ENCODE data around the gene CATSPERB. TPM values are rescaled to one million over a fixed set of nuclear protein-coding genes. Genes with fewer than 3 reads are reported as not detected.
"Not testable (repeated sequence)": the region's sequence is repeated elsewhere in the genome, so short reads cannot be mapped to it uniquely, and the experiment has no call there.

The CATSPERB gene
- polyA plus RNA-seq, 5 donors, result 0.64 to 2.0 (median 1.3) TPM

DNA sequence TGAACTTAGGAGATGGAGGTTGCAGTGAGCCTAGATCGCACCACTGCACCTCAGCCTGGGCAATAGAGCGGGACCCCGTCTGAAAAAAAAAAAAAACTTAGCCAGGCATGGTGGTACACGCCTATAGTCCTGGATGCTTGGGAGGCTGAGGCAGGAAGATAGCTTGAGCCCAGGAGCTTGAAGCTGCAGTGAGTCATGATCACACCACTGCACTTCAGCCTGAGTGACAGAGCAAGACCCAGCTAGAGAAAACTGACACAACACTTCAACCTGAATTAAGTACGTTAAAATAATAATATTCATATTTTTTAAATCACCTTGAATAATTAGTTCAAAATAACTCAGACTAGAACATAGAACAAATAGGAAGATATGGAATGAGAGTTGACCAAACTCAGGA, 5.7 kb upstream of the CATSPERB start:
- DNase-seq, result no peak

DNA sequence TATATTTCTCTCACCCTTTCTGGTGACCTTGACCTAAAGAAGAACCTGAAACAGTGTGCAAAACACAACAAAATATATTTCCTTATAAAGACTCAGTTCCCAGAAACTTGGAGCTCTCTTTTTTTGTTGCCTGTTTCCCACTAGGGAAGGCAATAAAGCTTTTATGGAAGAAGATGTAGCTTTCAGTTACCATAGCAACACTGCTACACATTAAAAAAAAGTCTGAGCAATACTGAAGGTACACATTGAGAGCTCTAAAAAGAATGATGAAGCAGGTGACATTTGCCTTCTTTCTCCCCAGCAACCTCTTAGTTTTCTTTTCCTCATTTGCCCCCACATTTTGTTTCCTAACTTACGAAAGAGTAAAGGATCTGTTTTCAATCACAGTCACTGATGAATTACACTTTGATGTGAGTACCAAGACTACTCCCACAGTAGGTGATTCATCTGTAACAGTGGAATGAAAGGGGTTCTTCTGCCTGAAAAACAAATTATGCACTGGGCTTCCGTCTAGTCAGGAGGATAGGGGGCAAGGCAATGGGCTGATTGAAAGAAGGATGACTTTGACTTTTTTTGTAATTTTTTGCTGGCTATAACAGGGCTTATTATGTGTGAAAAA, 1.1 kb upstream of the CATSPERB start:
- DNase-seq, result no peak

DNA sequence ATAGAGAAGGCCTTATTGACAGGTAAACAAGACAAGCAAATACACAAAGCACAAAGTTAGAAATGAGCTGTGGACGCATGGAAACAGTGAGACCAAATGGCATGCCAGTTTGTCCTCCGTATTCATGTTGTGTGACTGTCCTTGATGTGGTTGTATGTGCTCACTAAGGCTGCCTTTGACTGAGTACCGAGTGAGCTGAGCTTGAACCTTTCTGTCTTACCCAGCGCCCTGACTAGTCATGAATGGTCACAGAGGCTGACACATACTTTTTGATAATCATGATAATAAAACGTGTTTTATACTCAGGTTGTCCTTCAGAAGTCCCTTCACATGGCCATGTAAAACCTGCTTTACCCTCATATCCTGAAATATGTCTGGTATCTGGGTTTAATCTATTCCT, 553 bp upstream of the CATSPERB start:
- DNase-seq, result no peak

DNA sequence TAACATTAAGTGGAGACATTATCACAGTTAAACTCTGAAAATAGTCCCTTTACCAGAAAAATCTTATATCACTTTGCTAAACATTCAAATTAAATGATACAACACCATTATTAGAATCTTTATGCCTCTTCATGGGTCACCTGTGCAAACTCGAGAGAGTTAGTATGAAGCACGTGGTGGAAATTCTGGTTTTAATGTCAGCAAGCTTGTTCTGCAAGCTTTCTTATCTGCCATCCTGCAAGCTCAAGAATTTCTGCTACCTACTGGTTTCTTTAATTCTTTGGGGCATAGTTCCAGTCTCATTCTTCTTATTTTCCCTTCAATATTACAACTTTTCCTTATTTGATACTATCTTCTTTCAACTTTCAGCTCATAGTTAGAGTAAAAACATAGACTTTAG, 868 bp downstream of the CATSPERB start:
- no peak for DNase-seq

DNA sequence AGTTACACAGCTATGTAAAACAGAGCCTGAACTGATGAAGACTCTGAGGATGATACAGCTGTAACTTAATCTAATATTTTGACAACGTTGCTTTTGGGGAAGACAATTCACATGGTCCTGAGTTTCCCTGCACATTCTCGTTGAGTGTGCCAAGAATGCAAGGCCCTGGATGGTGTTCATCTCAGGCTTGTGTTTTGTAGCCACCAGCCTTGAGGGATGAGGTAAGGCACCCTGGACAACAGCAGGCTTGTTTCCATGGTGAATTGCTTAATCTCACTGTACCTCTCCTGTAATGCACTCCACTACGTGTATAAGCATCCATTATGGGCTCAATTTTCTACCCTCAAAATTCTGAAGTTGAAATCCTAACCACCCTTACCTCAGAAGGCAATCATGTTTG, 2.1 kb downstream of the CATSPERB start:
- no peak for DNase-seq

DNA sequence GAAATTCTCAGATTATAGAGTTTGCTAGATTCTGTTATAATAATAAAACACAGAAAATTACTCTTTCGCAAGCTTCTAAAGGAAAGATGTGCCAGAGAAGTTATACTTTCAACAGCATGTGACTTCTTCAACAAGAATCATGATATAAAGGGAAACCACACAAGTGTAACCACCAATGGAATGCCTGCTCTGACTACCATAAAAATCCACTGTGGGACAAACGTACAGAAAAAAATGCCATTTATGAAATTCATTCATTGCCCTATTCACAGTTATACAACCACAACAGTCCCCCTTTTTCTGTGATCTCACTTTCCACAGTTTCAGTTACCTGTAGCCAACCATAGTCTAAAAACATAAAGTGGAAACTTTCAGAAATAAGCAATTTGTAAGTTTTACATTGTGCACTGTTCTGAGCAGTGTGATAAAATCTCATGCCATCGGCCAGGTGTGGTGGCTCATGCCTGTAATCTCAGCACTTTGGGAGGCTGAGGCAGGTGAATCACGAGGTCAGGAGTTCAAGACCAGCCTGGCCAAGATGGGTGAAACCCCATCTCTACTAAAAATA, 3.2 kb downstream of the CATSPERB start:
- DNase-seq, result no peak

DNA sequence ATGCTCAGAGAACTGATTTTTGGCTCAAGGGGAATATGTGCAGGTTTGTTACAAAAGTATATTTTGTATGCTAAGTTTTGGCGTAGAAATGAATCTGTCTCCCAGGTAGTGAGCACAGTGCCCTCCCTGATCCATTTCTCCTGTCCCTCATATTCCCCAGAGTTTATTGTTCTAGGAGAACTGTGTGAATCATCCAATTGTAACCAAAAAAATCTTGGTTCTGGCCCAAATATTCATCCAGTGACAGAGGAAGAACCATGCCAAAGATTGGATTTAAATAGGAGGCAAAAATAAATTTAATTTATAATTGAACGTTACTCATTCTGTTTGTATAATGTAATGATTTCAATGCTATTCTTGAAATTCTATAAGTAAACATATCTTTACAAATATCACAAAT, 4.8 kb downstream of the CATSPERB start:
- no peak for DNase-seq

DNA sequence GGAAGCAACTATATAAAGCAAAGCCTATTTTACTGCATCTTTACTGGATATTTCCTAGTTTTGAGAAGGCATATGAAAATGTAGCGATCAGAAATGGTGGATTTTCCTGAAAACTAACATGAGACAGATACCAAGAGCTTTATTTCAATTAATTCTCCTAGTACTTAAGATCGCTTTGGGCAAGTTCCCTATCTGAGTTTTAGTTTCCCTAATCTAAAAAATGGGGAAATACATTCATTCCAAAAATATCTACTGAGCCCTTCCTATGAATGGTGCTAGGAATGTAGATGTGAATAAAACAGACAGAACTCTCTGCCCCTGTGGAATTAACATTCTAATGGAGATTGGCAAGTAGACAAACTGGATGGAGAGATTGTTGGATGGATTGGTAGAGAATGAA, 8.4 kb downstream of the CATSPERB start:
- no peak for DNase-seq

DNA sequence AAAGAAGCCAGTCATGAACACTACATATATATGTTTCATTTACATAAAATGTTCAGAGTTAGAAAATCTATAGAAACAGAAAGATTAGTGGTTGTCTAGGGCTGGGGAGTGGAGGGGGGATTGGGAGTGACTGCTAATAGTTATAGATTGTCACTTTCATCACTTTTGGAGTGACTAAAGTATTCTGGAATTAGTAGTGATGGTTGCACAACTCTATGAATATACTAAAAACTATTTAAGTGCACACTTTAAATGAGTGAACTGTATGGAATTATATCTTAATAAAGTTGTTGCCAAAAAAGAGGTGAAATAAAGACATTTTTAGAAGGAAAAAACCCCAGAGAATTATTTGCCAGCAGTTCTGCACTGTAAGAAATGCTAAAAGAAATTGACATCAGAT, 9.5 kb downstream of the CATSPERB start:
- no peak for DNase-seq

DNA sequence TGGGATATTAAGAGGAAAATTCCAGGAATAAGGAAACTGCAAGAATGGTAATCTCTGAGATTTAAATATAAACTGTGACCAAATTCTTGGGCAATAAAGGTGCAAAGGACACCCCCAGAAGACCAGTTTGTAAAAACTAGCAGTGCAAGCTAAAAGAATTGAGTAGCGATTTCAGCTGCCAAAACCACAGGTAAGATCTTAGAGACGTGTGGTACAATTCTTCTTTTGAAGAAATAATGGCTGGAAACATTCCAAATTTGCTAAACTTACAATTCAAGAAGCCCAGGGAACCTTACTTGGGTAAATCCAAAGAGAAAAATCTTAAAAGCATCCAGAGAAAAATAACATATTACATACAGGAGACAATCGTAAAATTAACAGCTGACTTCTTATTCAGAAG, 12.0 kb downstream of the CATSPERB start:
- DNase-seq, result no peak

DNA sequence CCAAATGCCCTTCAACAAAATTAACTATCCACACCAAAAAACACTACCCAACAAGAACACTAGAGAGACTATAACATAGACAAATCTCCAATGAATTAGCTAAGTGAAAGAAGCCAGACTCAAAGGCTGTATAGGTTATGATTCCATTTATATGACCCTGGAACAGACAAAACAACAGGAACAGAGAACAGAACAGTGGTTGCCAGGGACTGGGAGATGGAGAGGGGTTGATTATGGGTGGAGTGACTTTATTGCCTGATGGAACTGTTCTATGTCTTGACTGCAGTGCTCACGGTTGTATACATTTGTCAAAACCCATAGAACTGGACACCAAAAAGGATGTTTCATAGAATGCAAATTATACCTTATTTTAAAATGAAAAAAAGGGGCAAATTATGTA, 14.9 kb downstream of the CATSPERB start:
- DNase-seq, result no peak

DNA sequence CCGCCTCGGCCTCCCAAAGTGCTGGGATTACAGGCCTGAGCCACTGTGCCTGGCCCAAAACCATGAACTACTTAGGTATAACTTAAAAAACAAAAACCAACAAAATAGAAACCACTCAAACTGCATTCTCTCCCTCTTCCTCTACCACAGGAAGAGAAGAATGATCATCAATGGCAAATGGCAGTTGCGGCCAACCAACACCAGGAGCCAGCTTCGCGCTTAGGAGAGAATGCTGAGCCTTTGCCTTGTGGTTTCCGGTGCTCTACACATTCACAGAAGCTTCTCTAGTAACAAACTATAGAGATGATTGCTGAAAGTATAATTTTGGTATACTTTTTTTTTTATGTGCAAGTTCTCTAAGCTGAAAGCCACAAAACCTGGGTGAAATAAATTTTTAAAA, 17.1 kb downstream of the CATSPERB start:
- DNase-seq, result no peak

DNA sequence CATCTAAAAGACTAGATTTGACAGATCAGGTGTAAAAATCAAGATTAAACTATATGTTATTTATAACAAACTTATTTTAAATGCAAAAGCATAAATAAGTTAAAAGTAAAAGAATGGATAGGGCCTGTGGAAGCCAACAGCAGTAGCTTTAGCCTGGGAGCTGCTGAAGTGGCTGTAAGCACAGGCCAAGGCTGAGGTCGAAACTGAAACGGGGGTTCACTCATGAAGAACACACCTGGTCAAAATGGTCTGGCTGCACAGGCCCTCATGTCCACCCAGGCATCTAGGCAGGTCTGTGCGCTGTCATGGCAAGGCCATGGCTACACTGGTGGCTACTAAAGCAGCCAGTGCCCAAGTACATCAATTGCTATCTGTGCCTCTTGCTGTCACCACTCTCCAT, 23.1 kb downstream of the CATSPERB start:
- no peak for DNase-seq

DNA sequence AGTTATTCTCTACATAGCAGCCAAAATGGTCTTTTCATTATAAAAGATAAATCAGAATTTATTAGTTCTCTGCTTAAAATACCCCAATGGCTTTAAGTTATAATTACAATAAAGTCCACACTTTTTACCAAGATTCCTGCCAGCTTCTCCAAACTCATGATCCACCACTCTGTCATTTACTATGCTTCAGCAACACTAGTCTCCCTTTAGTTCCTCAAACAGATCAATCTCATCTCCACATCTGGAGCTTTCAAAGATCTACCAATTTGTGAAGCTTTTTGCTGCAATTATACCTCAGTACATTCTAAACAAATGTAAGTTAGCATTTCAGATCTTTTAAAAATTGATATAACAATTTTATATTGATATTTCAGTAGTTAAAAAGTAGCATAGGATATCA, 24.9 kb downstream of the CATSPERB start:
- DNase-seq, result no peak

DNA sequence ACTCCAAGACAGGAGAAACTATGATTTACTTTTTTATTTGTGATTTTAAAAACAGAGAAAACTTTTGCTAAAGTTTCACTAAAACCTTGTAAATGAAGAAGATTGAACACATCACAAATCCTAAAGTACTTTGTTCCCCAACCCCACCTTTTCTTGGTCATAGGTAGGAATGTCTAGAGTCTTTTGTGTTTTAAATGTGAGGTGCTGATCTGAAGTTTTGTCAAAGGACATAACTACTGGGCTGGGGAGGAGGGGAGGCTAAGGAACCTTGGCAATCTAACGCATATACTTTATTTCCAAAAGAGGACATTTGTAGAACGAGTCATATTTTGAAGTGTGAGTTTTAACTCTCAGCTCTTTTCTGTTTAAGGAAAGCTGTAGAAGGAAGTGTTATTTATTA, 37.2 kb downstream of the CATSPERB start:
- no peak for DNase-seq

DNA sequence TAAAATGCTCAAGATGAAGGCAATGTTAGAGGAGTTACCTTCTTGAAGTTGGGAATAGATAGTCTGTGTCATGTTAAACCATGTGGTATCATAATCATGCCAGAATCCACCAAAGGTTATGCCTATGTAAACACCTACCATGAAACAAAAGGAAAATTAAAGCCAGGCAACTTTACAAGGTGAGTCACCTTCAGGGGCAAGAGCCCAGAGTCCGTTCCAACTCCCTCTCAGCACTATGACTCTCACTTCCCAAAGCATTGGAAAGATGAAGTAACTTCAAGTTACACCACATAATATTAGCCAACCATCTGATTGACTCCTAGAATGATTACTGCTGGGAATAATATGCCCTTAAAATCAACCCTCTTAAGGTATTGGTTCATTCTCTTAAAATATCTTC, 38.5 kb downstream of the CATSPERB start:
- no peak for DNase-seq

DNA sequence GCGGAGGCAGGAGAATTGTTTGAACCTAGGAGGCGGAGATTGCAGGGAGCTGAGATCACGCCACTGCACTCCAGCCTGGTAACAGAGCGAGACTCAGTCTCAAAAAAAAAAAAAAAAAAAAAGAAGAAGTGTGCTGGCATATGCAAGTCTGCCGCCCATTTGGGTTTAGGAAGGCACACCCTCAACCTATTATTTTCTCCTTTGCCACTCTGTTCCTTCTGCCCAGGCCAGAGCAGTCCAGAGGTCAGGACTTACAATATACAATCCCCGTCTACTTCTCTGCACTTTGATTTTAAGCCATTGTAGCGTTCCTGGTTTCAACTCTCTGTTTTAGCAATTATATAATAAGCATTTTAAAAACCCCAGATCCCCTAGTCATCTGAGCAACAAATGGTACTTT, 39.8 kb downstream of the CATSPERB start:
- no peak for DNase-seq

DNA sequence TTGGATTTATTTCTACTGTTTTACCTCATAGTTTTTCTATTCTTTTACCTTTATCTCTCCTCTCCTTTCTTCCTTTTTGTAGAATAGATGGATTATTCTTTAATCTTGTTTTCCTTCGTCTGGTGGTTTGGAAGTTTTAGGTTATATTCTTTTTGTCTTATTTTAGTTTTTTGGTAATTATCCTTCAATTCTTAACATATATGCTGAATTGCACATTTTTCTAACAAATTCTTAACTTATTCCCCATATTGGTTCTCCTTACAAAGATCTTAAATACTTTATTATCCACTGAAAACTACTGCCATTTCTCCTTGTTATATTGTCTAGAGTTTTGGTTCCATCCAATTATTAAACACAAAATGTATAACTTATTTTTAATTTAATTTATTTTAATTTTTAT, 42.3 kb downstream of the CATSPERB start:
- no peak for DNase-seq

DNA sequence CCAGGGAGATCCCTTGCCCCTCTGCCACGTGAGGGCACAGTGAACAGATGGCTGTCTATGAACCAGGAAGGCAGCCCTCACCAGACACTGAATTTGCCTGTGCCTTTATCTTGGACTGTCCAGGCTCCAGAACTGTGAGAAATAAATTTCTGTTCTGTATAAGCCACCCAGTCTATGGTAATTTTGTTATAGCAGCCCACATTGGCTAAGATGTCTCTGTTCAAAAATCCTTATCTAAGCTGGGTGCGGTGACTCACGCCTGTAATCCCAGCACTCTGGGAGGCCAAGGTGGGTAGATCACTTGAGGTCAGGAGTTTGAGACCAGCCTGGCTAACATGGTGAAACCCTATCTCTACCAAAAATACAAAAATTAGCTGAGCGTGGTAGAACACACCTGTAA, 44.5 kb downstream of the CATSPERB start:
- DNase-seq, result not testable (repeated sequence)

DNA sequence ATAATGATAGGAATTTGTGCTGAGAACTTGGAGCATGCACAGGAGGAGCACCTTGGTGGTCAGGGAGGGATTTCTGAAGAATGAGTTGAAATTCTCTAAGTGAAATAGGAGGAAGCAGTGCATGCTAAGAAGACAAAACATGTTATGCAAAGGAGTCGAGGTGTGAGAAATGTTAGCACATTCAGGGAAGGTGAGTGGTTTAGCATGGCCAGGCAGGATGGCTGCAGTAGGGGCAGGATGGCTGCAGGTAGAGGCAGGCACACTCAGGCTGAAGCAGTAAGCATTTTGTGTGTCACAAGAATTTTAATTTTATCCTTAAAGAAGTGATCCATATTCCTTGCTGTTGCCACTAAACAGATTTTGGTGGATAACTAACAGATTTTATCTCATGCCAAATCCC, 46.3 kb downstream of the CATSPERB start:
- no peak for DNase-seq

DNA sequence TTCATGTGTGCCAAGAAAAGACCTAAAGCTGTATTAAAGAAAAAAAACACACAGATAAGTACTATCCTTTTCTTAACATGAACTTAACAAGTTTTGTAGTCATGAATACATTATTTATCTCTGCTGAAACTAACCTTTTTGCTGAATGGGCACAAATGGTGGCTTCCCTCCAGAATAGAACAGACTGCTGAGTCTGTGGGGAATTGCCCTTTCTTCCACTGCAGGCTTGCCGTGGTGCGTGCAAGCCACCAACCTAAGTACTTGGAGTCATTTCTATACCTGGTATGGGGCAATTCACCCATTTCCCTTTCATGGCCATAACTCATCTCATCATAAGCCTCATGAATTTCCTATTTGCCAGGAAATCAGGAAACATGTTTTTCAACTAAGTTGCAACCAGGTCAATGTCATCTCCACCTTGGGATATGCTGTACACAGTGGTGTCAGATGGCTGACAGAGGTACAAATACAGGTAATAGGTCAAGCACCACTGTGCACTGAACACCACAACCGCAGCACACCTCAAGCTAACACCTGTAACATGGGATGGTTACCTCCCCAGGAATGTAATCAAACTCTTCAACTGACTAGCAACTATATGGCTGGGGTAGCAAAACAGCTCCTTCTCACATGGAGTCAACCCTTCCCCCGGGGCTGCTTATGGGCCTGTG, 49.9 kb downstream of the CATSPERB start:
- no peak for DNase-seq

DNA sequence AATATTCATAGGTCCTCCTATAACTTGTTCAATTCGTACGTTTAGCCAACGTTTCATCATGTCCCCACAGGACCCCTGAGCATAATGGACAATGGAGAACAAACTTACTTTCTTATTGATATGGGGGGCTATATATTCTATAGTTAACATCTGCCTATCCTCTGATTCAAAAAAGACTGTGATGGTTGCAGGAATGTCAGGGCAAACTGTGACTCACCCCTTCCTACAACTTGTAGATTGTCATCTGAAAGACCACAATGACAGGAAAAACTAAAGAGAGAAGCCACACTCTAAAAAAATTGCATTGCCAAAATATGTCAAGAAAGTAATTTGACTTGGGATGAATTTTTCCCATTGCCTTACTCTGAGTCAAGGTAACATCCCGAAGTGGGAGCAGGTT, 50.8 kb downstream of the CATSPERB start:
- no peak for DNase-seq

DNA sequence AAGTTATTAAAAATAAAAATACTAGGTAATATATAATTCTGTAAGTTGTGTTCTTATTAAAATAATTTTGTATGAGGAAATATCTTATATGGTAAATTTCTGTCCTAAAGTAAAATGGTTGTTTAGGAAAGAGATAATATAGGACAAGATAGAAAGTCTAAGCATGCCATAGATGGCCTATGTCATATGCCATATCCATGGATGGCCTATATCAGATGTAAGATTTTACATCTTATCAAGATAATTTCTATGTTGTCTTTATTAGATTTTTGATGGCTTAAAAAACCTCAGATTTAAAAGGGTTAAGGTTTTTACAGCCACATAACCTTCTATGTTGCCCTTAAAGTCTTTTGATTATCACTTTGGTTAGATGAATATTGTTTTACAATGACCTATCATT, 52.6 kb downstream of the CATSPERB start:
- DNase-seq, result no peak

DNA sequence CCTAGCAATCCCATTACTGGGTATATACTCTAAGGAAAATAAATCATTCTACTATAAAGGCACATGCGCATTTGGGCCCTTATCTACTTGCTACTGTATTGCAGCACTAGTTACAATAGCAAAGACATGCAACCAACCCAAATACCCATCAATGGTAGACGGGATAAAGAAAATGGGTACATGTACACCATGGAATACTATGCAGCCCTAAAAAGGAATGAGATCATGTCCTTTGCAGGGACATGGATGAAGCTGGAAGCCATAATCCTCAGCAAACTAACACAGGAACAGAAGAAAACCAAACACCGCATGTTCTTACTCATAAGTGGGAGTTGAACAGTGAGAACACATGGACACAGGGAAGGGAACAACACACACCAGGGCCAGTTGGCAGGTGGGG, 54.2 kb downstream of the CATSPERB start:
- DNase-seq, result not testable (repeated sequence)

Measured in right lung (tissue), 5 donors.